Endodermal cell (in vitro differentiated cells): Measurements from ENCODE around the gene RAB24. TPM values are rescaled to one million over a fixed set of nuclear protein-coding genes. Genes with fewer than 3 reads are reported as not detected.
A peak's percentile ranks its signal among the peaks of the same experiment; 100 is the strongest.

ENCODE experiments used
- DNase-seq: peaks from one replicate; pipeline ENCODE4 v3.0.0-alpha.2; 2017
- H3K27ac ChIP-seq: 2 replicates; pipeline ENCODE4 v1.5.1; 2013; ENCODE audit warnings: mild to moderate bottlenecking, low read depth, low read length, moderate library complexity
- H3K27me3 ChIP-seq: 2 replicates; pipeline ENCODE4 v1.6.1; 2013; ENCODE audit warnings: mild to moderate bottlenecking, low read length, moderate library complexity; ENCODE audit not compliant: insufficient read depth, control insufficient read depth, poor library complexity, severe bottlenecking
- H3K36me3 ChIP-seq: 2 replicates; pipeline ENCODE4 v1.7.0; 2013; ENCODE audit warnings: mild to moderate bottlenecking, low read length, moderate library complexity; ENCODE audit not compliant: control insufficient read depth, insufficient read depth
- H3K4me1 ChIP-seq: one replicate; pipeline ENCODE4 v1.7.0; 2013; ENCODE audit warnings: low read length; ENCODE audit not compliant: control insufficient read depth, insufficient read depth
- H3K4me3 ChIP-seq: 2 replicates; pipeline ENCODE4 v1.5.1; 2013; ENCODE audit warnings: mild to moderate bottlenecking, low read length, moderate library complexity
- H3K9ac ChIP-seq: 2 replicates; pipeline ENCODE4 v1.6.1; 2013; ENCODE audit warnings: mild to moderate bottlenecking, low read length, moderate library complexity; ENCODE audit not compliant: poor library complexity, severe bottlenecking; ENCODE audit errors: extremely low read depth
- H3K9me3 ChIP-seq: 2 replicates; pipeline ENCODE4 v1.6.1; 2013; ENCODE audit warnings: mild to moderate bottlenecking, low read length, moderate library complexity; ENCODE audit not compliant: control insufficient read depth
- H3K27ac Mint-ChIP-seq: 2 replicates; pipeline ENCODE4 v1.8.0; 2020; ENCODE audit warnings: mixed read lengths
- H3K27me3 Mint-ChIP-seq: 2 replicates; pipeline ENCODE4 v1.8.0; 2021; ENCODE audit warnings: mild to moderate bottlenecking, mixed read lengths; ENCODE audit not compliant: insufficient read depth
- H3K36me3 Mint-ChIP-seq: 2 replicates; pipeline ENCODE4 v1.8.0; 2020; ENCODE audit warnings: low read depth, mixed read lengths
- H3K4me1 Mint-ChIP-seq: 2 replicates; pipeline ENCODE4 v1.8.0; 2020; ENCODE audit warnings: mixed read lengths
- H3K4me3 Mint-ChIP-seq: 2 replicates; pipeline ENCODE4 v1.8.0; 2020; ENCODE audit warnings: mild to moderate bottlenecking, moderate library complexity, mixed read lengths
- H3K9me3 Mint-ChIP-seq: 2 replicates; pipeline ENCODE4 v1.8.0; 2020; ENCODE audit warnings: mild to moderate bottlenecking, mixed read lengths
- WGBS, 2 experiments: methylation state at CpG; one replicate each; pipeline versions ENCODE4 v1.1.5 to v1.1.7; 2013; ENCODE audit warnings: missing lambda C conversion rate in 2 of 2, mixed read lengths in 1 of 2; ENCODE audit not compliant: insufficient coverage in 1 of 2, insufficient read length in 1 of 2; 5-methylcytosine and 5-hydroxymethylcytosine counted together
- total RNA-seq, 2 donors: library from RNA; stranded (reverse); fragmentation: NEBNext Ultra II Directional in 1 of 2; extraction: Animal tissue kit (Norgen Biotek cat#: 25700) in 1 of 2; gene quantifications; 2 replicates in 1 of 2; 3 replicates in 1 of 2; pipeline ENCODE4 v1.2.1, GENCODE V29; 2021
- TF ChIP-seq, protein P1 (sequence below): fragments of 200-600 bp; sonication (generic); conservative IDR thresholded peaks from 2 replicates; pipeline ENCODE4 v1.5.0; 2021; ENCODE audit warnings: antibody characterized with exemption, mild to moderate bottlenecking

Gene RAB24
- total RNA-seq, 2 donors from 2014 or later = 13.8 to 25.1 TPM

GRCh38 chr5:177304392-177305119 is 1.0 kb upstream of the RAB24 start:
- Histone ChIP-seq H3K4me3 (peak overlapping the region; percentile 99), H3K9me3 (no peaks in the 10 kb centered on the region), H3K4me1 (peaks cover 20% of the 10 kb centered on the region), H3K36me3 (peaks cover 47% of the 10 kb centered on the region), H3K9ac (peak overlapping the region; percentile 91), H3K27ac (no peak overlapping the region), H3K27me3 (no peaks in the 10 kb centered on the region)
- TF ChIP-seq, protein P1, sequence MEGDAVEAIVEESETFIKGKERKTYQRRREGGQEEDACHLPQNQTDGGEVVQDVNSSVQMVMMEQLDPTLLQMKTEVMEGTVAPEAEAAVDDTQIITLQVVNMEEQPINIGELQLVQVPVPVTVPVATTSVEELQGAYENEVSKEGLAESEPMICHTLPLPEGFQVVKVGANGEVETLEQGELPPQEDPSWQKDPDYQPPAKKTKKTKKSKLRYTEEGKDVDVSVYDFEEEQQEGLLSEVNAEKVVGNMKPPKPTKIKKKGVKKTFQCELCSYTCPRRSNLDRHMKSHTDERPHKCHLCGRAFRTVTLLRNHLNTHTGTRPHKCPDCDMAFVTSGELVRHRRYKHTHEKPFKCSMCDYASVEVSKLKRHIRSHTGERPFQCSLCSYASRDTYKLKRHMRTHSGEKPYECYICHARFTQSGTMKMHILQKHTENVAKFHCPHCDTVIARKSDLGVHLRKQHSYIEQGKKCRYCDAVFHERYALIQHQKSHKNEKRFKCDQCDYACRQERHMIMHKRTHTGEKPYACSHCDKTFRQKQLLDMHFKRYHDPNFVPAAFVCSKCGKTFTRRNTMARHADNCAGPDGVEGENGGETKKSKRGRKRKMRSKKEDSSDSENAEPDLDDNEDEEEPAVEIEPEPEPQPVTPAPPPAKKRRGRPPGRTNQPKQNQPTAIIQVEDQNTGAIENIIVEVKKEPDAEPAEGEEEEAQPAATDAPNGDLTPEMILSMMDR = no peak
- Mint-ChIP-seq H3K4me1 (peaks cover 30% of the 10 kb centered on the region), H3K36me3 (peaks cover 32% of the 10 kb centered on the region), H3K9me3 (no peaks in the 10 kb centered on the region), H3K4me3 (peak overlapping the region; percentile 81), H3K27ac (peak overlapping the region; percentile 88), H3K27me3 (no peaks in the 10 kb centered on the region)
- DNase-seq = no peak
- WGBS, 2 experiments = 42 to 59% methylated on average over 5 to 19 of the region's 19 CpGs

- Mint-ChIP-seq H3K4me1 (peaks cover 36% of the 10 kb centered on the region), H3K27me3 (no peaks in the 10 kb centered on the region)
Measured at GRCh38 chr5:177303925-177304391, 439 bp upstream of the RAB24 start.

GRCh38 chr5:177302354-177303110 is 987 bp downstream of the RAB24 start:
- Histone ChIP-seq H3K27ac (no peak overlapping the region), H3K4me1 (peaks cover 20% of the 10 kb centered on the region), H3K36me3 (peaks cover 59% of the 10 kb centered on the region), H3K9ac (peak overlapping the region; percentile 78), H3K9me3 (no peaks in the 10 kb centered on the region), H3K27me3 (no peaks in the 10 kb centered on the region), H3K4me3 (peak overlapping the region; percentile 99)
- Mint-ChIP-seq H3K9me3 (no peaks in the 10 kb centered on the region), H3K27ac (peak overlapping the region; percentile 94), H3K27me3 (no peaks in the 10 kb centered on the region), H3K4me1 (peaks cover 47% of the 10 kb centered on the region), H3K4me3 (peak overlapping the region; percentile 81), H3K36me3 (peaks cover 35% of the 10 kb centered on the region)
- peak; percentile 76 for DNase-seq
- 48 to 69% methylated on average over 14 to 24 of the region's 24 CpGs for WGBS, 2 experiments
- TF ChIP-seq, protein P1 = peak; percentile 52

More at GRCh38 chr5:177303925-177304391, 439 bp upstream of the RAB24 start:
- peaks cover 20% of the 10 kb centered on the region for H3K4me1 ChIP-seq
- Mint-ChIP-seq H3K4me3 (peak overlapping the region; percentile 81), H3K36me3 (peaks cover 28% of the 10 kb centered on the region), H3K9me3 (no peaks in the 10 kb centered on the region), H3K27ac (peak overlapping the region; percentile 88)
- no peaks in the 10 kb centered on the region for H3K9me3 ChIP-seq
- H3K27ac ChIP-seq = no peak overlapping the region
- no peaks in the 10 kb centered on the region for H3K27me3 ChIP-seq
- H3K9ac ChIP-seq = peak overlapping the region; percentile 91
- TF ChIP-seq, protein P1 = no peak
- no peak for DNase-seq
- H3K36me3 ChIP-seq = peaks cover 53% of the 10 kb centered on the region
- peak overlapping the region; percentile 99 for H3K4me3 ChIP-seq
- 0 to 2% methylated on average over 22 to 25 of the region's 25 CpGs for WGBS, 2 experiments
